GM19351 (cell line): ENCODE data around the gene RPS5.
A peak's percentile ranks its signal among the peaks of the same experiment; 100 is the strongest.
"Not testable (repeated sequence)": the region's sequence is repeated elsewhere in the genome, so short reads cannot be mapped to it uniquely, and the experiment has no call there.

Experiments used
- ATAC-seq: cut with Tn5 transposase; IDR thresholded peaks from one replicate; pipeline ENCODE4 v1.9.1; 2021; ENCODE audit warnings: mild to moderate bottlenecking, moderate library complexity; ENCODE audit not compliant: unreplicated experiment

Gene RPS5

DNA sequence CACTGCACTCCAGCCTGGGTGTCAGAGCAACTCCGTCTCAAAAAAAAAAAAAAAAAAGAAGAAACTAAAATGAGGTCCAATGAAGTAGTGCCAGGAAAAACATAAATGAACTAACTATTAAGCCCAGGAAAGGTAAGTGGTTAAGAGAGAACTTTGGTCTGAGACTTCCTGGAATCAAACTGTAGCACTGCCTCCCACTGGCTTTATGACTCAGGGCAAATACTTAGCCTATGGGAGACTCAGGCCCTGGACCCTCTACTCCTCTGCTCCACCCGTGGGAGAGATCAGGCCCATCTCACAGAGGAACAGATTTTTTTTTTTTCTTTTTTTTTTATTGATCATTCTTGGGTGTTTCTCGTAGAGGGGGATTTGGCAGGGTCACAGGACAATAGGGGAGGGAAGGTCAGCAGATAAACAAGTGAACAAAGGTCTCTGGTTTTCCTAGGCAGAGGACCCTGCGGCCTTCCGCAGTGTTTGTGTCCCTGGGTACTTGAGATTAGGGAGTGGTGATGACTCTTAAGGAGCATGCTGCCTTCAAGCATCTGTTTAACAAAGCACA is 16.9 kb downstream of the RPS5 start:
- ATAC-seq, result not testable (repeated sequence)

DNA sequence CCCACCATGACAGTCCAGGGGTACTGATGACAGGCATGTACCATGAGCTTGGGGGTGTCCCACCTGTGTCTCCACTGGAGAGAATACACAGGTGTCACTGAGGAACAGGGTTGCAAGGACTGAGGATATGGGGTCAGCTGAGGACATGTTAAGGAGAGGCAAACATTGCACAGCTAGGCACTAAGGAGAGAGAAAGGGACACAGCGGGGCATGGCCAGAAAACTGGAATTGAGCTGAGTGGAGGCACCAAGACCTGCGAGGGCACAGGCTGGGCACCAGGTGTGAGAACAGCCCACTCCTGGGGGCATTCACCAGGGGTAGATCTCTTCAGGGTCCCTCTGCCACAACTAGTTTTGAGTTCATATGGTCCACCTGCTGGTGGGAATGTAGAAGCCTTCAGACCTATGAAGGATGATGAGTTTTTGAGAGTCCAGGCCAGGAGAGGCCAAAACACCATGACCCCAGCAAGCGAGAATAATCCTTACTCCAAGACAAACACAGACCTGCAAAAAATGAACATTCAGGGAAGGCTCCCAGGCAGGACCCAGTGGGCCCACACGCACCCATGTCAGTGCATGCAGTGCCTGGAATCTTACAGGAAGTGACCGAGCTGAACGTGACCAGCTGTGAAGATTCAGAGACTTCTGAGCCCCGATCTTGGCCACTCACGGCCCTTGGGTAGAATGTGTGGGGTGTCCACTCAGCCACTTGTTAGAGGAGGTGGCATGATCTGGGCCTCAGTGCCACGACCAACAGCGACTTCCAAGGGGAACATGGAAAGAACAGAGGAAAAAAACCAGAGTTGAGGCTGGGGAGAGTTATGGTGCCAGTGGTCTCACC is 20.0 kb downstream of the RPS5 start:
- no peak for ATAC-seq

DNA sequence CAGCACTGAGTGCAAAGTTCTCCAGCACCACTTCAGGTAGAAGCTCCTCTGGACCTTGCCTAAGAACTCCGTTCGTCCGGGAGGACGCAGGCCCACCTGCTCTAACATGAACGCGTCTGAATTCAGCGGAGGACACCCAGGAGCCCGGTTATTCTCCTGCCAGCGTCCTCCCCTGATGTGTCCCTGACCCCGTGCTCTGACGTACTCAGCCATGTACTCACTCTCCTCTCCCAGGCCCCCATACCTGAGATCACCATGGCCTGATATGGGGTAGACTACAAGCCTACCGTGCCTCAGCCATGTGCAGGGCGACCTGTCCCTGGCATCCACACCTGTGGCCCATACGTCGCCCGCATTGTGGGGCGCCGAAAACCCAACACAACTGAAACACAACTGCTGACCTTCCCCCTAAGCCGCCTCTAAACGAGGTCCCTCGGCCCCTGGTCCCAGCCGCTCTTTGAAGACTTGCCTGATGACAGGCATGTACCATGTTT is 20.6 kb downstream of the RPS5 start:
- ATAC-seq, result peak; percentile 9

DNA sequence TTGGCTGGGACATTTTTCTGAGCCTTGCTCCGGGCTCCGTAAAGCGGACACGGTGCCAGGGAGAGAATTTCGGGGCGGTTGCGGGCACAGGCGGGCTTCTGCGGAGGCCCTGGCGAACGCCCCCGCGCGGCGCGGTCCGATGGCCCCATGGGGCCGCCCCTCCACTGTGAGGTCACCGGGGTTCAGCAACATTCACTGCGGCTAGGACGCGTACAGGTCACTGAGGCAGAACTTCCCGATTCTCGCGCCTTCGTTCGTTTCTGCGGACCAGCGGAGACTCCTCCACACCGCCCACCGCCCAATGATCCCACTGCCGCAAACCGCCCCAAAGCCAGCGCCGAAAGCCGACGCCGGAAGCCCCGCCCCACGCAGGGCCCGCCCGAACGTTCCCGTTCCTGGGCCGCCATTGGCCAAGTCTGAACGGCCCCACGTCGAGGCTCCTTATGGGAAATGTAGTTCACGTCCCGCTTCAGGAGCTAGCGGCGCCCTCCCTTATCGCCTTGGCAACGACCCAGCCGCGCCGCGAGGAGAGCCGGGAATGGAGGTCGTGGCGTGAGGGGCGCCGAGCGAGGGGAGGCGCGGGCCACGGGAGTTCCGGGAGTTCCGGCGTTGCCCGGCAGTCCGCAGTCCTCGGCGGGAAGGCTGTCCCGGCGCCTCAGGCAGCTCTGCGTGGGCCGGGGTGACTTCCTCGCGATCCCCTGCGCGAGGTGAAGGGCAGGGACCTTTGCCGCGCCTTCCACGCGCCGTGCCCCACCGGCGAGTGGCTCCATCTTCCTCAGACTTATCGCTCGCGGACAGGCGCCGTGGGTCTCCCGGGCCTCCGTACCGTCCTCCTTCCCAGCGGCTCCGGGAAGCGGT is 21.3 kb downstream of the RPS5 start, which contains the start of gene ZNF584:
ZNF584 (plus strand) TSS at position 498 of the 858 bp plus-strand sequence. CDS start 499 bp downstream, outside the sequence.
- peak; percentile 88 for ATAC-seq

DNA sequence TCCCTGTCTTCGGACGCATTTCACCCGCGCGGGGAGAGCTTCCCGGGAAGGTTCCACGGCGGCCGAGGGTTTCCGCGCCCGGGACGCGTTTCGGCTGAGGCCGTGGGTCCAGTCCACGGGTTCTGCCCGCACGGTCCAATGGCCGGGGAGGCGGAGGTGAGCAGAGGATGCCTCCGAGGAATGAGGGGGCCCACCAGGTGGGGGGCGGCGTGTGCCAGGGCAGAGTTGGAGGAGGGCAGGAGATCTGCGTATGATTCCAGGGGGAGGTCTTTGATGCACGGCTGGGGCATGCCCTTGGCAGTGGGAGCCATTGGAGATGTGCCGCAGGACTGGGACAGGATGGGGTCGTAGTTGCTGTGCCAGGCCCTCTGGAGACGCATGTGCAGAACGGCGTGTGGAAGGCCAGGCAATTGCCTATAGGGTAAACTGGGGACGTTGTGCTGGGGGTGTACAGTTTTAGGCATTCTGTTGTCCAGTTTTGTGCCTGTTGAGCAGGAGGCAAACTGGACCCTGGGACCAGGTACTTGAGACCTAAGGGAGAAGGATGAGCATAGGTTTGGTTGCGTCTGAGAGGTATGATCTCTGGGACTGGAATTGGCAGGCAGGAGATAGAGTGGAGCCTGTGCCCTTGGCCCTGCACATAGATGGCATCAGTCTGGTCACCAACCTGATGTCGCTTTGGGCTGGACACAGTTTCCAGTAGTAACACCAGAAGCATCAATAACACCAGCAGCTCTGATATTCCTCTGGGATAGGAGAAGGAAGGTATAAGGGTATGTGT is 22.1 kb downstream of the RPS5 start:
- ATAC-seq, result no peak

DNA sequence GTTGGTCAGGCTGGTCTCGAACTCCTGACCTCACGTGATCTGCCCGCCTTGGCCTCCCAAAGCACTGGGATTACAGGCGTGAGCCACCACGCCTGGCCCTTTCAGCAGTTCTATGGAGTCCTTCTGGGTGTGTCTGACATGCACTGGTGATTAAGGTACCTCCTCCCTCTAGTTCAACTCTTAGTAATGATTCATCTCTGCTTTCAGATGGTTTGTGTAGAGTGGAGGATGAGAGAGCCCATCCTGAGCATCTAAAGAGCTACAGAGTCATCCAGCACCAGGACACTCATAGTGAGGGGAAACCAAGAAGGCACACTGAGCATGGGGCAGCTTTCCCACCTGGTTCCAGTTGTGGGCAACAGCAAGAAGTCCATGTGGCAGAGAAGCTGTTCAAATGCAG is 29.5 kb downstream of the RPS5 start:
- ATAC-seq, result no peak

DNA sequence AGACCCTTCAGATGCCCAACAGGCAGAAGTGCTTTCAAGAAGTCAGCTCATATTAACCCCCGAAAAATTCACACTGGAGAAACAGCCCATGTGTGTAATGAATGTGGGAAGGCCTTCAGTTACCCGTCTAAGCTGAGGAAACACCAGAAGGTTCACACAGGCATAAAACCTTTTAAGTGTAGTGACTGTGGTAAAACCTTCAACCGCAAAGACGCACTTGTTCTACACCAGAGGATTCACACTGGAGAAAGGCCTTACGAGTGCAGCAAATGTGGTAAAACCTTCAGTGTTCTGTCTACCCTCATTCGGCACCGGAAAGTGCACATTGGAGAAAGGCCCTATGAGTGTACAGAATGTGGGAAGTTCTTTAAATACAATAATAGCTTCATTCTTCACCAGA is 30.0 kb downstream of the RPS5 start:
- no peak for ATAC-seq

DNA sequence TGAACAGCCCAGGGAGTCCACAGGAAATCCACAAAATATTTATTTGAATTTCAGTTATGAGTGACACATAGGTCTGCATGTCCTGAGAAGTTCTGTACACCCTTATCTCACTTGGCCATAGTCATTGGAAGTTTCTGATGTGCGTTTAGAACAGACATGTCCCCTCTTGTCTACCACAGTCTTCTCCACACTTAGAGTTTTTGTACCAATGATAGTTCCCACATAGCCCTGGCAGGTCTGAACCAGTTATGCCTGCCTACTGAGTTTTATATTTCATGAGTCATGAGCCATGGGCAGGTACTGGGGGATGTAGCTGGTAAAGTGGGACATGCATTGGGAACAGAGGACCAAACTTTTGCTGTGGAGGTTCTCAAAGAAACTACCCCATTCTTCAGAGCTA is 41.5 kb downstream of the RPS5 start:
- ATAC-seq, result no peak

DNA sequence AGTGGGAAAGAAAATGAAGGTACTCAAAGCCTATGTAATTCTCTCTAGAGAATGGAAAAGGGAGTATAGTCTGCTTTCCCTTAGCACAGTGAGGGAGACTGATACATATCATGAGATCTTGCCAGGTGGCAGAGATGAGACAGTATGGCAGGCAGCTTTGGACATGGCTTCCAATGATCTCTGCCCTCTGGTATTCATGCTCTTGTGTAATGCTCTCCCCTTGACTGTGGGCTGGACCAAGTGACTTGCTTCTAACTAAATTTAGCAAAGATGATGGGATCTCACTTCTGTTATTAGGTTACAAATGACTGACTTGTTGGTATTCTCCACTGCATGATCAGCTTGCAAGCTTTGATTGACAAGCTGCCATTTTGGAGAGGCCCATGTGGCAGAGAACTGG is 42.7 kb downstream of the RPS5 start:
- ATAC-seq, result no peak

DNA sequence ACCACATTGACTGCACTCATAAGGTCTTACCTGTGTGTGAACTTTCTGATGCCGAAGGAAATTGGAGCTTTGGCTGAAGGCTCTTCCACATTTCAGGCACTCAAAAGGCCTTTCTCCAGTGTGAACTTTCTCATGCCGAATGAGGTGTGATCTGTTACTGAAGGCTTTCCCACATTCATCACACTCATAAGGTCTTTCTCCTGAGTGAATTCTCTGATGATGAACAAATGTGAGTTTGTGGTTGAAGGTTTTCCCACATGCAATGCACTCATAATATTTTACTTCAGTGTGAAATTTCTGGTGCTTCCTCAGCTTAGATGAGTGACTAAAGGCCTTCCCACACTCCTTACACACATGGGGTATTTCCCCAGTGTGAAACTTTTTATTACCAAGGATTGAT is 47.1 kb downstream of the RPS5 start:
- no peak for ATAC-seq

DNA sequence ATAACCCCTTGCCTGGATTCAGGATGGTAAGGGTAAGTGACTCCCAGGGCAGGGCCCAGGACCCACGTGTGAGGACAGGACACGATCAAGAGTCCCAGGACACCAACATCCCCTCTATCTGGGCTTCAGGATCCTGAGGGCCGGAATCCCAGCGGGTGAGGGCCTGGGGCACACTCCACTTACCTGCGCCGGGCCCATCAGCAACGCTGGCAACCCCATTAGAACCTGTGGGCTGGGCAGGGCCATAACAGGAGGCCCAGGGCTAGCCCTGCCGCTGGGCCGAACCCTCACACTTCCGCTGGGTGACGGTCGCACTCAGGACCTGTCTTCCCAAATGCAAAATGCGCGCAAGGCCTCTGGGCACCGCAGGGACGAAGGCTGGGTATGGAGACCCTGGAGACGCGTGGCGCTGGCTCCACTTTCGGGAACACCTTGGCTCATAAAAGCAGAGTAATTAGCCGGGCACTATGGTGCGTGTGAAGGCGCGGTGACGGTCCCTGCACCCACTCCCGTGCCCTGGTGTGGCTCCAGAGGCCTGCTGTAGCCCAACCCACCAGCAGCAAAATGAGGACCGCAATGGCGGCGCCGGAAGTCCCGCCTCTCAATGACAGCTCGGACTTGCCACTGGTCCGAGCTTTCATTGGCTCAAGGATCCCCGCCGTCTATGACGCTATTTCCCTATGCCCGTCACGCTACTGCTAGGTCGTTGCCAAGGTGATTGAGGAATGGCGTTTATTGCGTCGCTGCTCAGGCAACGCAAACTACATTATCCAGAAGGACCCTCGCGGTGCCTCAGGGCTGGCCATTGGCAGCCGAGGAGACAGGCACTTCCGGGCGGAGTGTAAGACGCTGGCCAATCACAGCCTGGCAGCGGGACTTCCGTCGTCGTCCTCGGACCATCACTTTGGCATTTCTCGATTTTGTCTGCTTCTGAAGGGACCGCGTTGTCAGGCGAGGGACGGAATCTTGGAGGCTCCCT is 52.8 kb downstream of the RPS5 start, which contains the start of gene ZNF132:
ZNF132 (minus strand) TSS at position 578 of the 979 bp plus-strand sequence; CDS start at position 246, 332 bp downstream.
- peak; percentile 93 for ATAC-seq

DNA sequence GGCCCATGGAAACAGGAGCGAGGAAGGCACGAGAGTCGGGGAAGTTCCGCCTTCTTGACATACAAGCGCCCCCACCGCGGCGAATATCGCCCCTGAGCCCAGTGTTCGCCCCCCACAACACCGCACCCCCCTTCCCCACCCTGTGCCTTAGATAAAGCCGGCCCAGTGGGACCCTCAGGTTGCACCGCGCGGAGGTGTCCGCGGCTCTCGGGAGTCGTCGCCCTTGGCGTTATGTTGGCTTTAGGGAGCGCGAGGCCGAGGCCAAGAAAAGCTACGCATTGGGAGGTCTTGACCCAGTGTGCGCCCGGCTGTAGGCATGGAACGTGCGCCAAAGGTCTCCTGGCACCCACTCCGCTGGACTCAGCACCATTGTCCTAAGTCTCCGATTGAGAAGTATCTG is 53.5 kb downstream of the RPS5 start:
- ATAC-seq, result no peak

DNA sequence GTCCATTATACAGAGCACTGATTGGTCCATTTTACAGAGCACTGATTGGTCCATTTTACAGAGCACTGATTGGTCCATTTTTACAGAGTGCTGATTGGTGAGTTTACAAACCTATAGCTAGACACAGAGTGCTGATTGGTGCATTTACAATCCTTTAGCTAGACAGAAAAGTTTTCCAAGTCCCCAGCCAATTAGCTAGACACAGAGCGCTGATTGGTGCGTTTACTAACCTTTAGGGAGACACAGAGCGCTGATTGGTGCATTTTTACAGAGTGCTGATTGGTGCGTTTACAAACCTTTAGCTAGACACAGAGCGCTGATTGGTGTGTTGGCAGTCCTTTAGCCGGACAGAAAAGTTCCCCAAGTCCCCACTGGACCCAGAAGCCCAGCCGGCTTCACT is 55.9 kb downstream of the RPS5 start:
- ATAC-seq, result not testable (repeated sequence)
